ENCODE results near the gene TNIP2. TPM values are rescaled to one million over a fixed set of nuclear protein-coding genes. Genes with fewer than 3 reads are reported as not detected.

The TNIP2 gene
- total RNA-seq, 1 donor from 2014 or later = 25.3 TPM

DNA sequence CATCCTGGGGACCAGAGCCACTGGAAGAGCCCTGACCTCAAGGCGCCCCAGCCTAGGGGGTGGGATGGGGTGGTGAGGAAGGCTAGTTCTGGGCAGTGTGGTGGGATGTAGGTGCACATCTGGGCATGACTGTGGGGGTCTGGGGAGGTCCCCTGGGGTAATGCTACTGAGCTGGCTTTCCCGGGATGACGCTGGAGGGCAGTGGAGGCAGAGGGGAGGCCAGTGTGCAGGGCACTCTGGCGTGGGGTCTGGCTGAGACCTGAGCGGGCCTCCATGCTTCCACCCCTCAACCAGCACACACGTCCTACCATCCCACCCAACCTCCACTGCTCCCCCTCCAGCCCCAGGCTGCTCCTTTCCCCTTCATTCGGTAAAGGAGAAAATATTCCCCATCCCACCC, 32.0 kb upstream of the TNIP2 start:
- Mint-ChIP-seq H3K4me1 (ENCODE audit: unreplicated experiment) (no peaks in the 10 kb centered on the region), H3K9me3 (peaks cover 9% of the 10 kb centered on the region), H3K36me3 (no peaks in the 10 kb centered on the region), H3K4me3 (no peak overlapping the region), H3K27me3 (peaks cover 9% of the 10 kb centered on the region), H3K27ac (no peak overlapping the region)
- TF ChIP-seq, protein P1, sequence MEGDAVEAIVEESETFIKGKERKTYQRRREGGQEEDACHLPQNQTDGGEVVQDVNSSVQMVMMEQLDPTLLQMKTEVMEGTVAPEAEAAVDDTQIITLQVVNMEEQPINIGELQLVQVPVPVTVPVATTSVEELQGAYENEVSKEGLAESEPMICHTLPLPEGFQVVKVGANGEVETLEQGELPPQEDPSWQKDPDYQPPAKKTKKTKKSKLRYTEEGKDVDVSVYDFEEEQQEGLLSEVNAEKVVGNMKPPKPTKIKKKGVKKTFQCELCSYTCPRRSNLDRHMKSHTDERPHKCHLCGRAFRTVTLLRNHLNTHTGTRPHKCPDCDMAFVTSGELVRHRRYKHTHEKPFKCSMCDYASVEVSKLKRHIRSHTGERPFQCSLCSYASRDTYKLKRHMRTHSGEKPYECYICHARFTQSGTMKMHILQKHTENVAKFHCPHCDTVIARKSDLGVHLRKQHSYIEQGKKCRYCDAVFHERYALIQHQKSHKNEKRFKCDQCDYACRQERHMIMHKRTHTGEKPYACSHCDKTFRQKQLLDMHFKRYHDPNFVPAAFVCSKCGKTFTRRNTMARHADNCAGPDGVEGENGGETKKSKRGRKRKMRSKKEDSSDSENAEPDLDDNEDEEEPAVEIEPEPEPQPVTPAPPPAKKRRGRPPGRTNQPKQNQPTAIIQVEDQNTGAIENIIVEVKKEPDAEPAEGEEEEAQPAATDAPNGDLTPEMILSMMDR (conservative IDR thresholded peaks at IDR 0.05) = no peak
- no peak for DNase-seq (ENCODE audit: extremely low spot score, unreplicated experiment)

DNA sequence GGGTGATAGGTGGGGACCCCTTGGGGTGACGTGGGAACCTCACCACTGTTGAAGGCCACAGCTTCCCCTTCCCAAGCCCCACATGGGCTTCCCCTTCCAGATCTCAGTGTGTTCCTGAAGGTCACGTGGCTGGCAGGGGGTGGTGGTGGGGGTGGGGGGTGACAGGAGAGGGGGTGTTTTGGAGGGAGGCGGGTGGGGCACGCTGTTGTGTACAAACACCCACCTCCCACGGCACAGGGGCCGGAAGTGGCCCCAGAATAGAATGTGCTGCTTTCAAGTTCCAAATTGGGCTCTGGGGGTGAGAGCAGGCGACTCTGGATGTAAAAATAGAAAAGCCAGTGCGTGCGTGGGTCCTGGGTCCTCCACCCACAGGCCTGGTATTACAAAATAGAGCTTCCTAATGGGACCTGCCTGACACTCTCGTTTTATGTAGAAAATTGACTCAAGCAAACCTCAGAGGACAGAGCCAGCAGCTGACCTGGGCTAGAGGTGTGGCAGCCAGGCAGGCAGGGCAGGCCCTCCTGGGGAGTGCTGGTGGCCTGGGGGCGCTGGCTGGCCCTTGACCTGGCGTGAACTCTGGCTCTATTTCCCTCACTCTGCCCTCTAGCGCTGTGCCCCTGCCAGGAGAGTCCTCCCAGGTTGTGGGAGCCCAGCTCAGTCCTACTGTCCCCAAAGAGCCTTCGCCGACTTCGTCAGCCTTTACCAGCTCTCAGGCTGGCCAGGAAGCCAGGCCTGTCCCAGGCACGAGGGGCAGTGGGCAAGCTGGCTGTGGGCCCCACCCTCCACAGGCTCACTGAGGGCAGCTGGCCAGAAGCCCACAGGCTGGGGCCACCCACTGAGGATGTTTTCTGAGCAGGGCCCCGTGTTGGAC, 31.3 kb upstream of the TNIP2 start:
- TF ChIP-seq, protein P1 (conservative IDR thresholded peaks at IDR 0.05) = no peak
- DNase-seq (ENCODE audit: extremely low spot score, unreplicated experiment) = no peak
- Mint-ChIP-seq H3K27ac (no peak overlapping the region), H3K36me3 (no peaks in the 10 kb centered on the region), H3K9me3 (peaks cover 9% of the 10 kb centered on the region), H3K27me3 (peaks cover 9% of the 10 kb centered on the region), H3K4me3 (no peak overlapping the region), H3K4me1 (ENCODE audit: unreplicated experiment) (no peaks in the 10 kb centered on the region)

DNA sequence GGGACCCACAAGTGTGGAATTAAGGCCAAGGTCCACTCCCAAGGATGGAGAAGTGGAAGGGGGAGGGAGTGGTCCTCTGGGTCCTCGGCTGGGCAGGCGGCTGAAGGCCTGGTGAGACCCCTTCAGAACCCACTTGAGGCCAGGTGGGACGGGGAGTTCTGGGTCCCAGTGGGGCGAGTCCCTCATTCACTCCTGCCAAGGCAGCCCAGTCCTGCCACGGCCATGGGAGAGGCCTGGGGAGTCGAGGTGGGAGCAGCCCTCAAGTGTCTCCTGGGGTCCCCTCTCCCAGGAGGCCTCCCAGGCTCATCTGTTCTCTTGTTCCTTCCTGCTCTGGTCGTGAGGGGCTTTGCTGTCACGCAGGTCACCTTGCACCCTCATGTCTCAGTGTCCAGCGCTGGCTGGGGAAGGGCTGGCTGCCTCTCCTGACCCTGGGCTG, 30.7 kb upstream of the TNIP2 start:
- no peak overlapping the region for H3K4me3 Mint-ChIP-seq
- H3K27ac Mint-ChIP-seq = no peak overlapping the region
- H3K27me3 Mint-ChIP-seq = peaks cover 9% of the 10 kb centered on the region
- no peaks in the 10 kb centered on the region for H3K36me3 Mint-ChIP-seq
- DNase-seq (ENCODE audit: extremely low spot score, unreplicated experiment) = no peak
- no peaks in the 10 kb centered on the region for H3K4me1 Mint-ChIP-seq (ENCODE audit: unreplicated experiment)
- TF ChIP-seq, protein P1 (conservative IDR thresholded peaks at IDR 0.05) = no peak
- H3K9me3 Mint-ChIP-seq = peaks cover 9% of the 10 kb centered on the region

- Mint-ChIP-seq H3K9me3 (peaks cover 9% of the 10 kb centered on the region), H3K4me1 (ENCODE audit: unreplicated experiment) (no peaks in the 10 kb centered on the region), H3K36me3 (no peaks in the 10 kb centered on the region), H3K27me3 (peaks cover 9% of the 10 kb centered on the region), H3K4me3 (no peak overlapping the region), H3K27ac (no peak overlapping the region)
- DNase-seq (ENCODE audit: extremely low spot score, unreplicated experiment) = no peak
- TF ChIP-seq, protein P1 (conservative IDR thresholded peaks at IDR 0.05) = no peak
Measured at GRCh38 chr4:2786152-2786671, 30.1 kb upstream of the TNIP2 start.

DNA sequence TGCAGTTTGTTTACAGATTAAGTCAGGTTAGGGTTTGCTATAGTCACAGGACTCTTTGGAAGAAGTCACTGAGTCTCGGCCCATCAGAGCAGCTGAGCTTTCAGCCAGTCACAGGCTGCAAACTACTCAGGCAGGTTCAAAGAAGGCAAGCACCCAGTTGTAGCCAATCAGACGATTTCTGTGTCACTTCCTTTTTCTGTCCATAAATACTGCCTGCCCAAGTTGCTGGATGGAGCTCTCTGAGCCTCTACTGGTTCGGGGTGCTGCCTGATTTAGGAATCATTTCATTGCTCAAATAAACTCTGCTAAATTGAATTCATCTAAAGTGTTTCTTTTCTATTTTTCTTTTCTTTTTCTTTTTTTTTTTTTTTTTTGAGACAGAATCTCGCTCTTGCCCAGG, 29.5 kb upstream of the TNIP2 start:
- H3K4me3 Mint-ChIP-seq = no peak overlapping the region
- TF ChIP-seq, protein P1 (conservative IDR thresholded peaks at IDR 0.05) = no peak
- H3K9me3 Mint-ChIP-seq = peaks cover 9% of the 10 kb centered on the region
- H3K36me3 Mint-ChIP-seq = no peaks in the 10 kb centered on the region
- H3K4me1 Mint-ChIP-seq (ENCODE audit: unreplicated experiment) = no peaks in the 10 kb centered on the region
- no peak for DNase-seq (ENCODE audit: extremely low spot score, unreplicated experiment)
- H3K27ac Mint-ChIP-seq = no peak overlapping the region
- H3K27me3 Mint-ChIP-seq = peaks cover 9% of the 10 kb centered on the region

All from type B pancreatic cell (in vitro differentiated cells).